Measurements from ENCODE around the gene LSAMP. TPM values are rescaled to one million over a fixed set of nuclear protein-coding genes. Genes with fewer than 3 reads are reported as not detected.

Gene LSAMP
- total and polyA plus RNA-seq, 8 donors, result 17.3 to 28.0 (median 26.0) TPM

DNA sequence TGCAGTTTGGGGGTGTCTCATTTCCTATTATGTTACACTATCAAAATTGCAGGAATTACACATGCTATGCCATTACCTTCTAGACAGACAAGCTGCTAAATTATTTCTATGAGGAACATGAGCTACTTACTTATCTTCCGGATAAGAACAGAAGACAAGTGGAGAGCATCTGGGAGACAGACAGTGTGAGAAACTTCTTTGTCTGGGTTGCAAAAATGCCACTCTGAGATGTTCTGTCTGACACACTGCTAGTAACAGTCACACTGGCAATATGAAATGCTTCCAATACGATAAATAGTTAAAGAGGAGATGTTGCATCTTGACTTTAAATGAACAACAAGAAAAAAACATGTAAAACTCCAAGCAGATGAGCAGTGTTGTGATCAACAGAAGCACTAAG lies 40.1 kb downstream of the LSAMP start:
- ATAC-seq (no peak), DNase-seq (no peak)
- intact Hi-C loops (cut with DNase I), result no loop called here
- no peak overlapping the region for H3K4me3 ChIP-seq
- TF ChIP-seq, protein P1, sequence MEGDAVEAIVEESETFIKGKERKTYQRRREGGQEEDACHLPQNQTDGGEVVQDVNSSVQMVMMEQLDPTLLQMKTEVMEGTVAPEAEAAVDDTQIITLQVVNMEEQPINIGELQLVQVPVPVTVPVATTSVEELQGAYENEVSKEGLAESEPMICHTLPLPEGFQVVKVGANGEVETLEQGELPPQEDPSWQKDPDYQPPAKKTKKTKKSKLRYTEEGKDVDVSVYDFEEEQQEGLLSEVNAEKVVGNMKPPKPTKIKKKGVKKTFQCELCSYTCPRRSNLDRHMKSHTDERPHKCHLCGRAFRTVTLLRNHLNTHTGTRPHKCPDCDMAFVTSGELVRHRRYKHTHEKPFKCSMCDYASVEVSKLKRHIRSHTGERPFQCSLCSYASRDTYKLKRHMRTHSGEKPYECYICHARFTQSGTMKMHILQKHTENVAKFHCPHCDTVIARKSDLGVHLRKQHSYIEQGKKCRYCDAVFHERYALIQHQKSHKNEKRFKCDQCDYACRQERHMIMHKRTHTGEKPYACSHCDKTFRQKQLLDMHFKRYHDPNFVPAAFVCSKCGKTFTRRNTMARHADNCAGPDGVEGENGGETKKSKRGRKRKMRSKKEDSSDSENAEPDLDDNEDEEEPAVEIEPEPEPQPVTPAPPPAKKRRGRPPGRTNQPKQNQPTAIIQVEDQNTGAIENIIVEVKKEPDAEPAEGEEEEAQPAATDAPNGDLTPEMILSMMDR (IDR thresholded peaks at IDR 0.05), result no peak
- H3K27me3 ChIP-seq, result no peaks in the 10 kb centered on the region
- H3K36me3 ChIP-seq, result no peaks in the 10 kb centered on the region
- no peaks in the 10 kb centered on the region for H3K9me3 ChIP-seq
- no peaks in the 10 kb centered on the region for H3K4me1 ChIP-seq
- H3K27ac ChIP-seq, result no peak overlapping the region

DNA sequence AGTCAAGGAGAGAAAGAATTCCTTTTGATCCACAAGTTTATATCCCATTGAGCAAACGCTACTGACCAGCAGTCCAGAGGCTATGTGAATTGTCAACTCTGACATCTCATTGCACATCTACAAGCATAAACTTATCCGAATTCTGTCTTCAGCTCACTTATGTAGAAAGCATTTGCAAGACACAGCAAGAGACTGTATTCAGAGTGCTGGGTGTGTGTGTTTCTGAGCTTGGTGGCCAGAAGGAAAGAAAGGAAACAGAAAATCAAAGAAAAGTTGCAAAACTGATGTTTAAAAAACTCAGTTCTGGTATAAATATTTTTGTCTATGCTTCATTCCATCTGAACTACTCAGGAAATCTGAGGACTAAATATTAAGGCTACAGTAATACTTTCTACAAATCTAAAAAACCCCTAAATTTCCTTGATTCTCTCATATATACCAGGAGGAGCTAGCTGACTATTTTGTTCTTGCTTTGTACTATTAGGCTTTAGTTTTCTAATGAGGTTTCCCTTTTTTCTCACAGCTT lies 45.5 kb downstream of the LSAMP start:
- Histone ChIP-seq H3K9me3 (peaks cover 0 to 2% of the 10 kb centered on the region in 2 donors), H3K36me3 (no peaks in the 10 kb centered on the region), H3K4me3 (no peak overlapping the region), H3K27me3 (no peaks in the 10 kb centered on the region), H3K4me1 (no peaks in the 10 kb centered on the region), H3K27ac (peak overlapping the region in 1 of 2 donors; percentile 19)
- intact Hi-C loops (cut with DNase I), result no loop called here
- ATAC-seq (no peak), DNase-seq (no peak)
- TF ChIP-seq, protein P1 (IDR thresholded peaks at IDR 0.05), result no peak

DNA sequence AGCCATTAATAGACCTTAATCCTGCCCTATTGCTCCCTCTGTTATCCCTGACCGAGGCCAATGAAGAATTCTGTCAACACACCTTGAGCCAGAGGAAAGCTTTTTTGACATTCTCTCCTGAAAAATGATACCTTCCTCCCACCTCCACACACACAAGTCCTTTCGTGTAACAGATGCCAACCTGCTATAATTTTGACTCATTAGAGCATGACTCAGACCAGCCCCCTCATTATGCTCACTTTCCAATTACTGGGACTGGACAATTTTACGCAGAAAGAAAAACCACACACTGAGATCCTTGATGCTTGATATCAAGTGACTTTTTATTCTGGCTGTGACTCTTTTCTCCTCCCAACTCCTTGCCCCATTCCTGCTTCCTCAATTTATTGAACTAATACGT lies 50.9 kb downstream of the LSAMP start:
- TF ChIP-seq, protein P1 (IDR thresholded peaks at IDR 0.05), result no peak
- Histone ChIP-seq H3K36me3 (no peaks in the 10 kb centered on the region), H3K27me3 (no peaks in the 10 kb centered on the region), H3K9me3 (peaks cover 0 to 20% of the 10 kb centered on the region in 2 donors), H3K4me3 (no peak overlapping the region), H3K27ac (no peak overlapping the region), H3K4me1 (no peaks in the 10 kb centered on the region)
- ATAC-seq (no peak), DNase-seq (no peak)
- intact Hi-C loops (cut with DNase I), result no loop called here

DNA sequence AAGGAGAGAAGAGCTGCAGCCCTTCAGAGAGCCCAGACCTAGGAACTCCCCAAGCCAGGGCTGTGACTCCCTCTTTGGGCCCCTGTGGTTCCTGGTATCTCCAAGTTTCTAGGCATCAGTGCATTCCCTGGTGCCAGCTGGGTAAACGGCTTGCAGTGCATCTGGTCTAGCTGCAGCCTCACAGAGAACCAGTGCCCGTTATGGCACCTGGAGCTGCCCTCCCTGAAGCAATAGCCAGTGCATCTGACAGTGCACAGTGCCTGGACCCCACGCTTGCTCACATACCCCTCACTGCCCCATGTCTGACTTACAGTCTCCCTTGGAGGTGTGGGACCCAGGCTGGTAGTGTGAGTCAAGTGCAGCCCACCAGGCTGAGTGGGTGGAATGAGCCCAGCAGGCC lies 52.1 kb downstream of the LSAMP start:
- no peak for ATAC-seq
- peaks cover 0 to 20% of the 10 kb centered on the region in 2 donors for H3K9me3 ChIP-seq
- no peak overlapping the region for H3K27ac ChIP-seq
- intact Hi-C loops (cut with DNase I), result no loop called here
- no peaks in the 10 kb centered on the region for H3K27me3 ChIP-seq
- TF ChIP-seq, protein P1 (IDR thresholded peaks at IDR 0.05), result no peak
- H3K4me3 ChIP-seq, result no peak overlapping the region
- H3K36me3 ChIP-seq, result no peaks in the 10 kb centered on the region
- H3K4me1 ChIP-seq, result no peaks in the 10 kb centered on the region
- peak in 1 of 4 donors; percentile 26 for DNase-seq

DNA sequence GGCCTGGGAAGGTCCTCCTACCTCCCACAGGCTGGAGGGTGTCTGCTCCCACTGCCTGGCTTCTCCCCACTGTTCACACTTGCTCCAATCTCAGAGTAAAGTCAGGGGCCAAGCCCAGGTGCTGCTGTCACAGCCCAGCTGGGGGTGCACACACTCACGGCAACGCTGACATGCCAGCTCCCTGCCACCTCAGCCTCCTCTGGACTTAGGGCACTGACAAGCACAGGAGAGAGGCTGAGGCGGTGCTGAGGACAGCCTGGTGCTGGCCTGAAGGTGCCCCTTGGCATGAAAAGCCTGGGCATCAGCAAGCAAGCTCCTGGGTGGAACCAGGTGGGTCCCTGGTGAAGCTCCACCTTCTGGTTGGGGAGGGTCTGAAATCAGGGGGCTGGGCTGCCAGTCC lies 53.0 kb downstream of the LSAMP start:
- intact Hi-C loops (cut with DNase I), result no loop called here
- ATAC-seq (no peak), DNase-seq (peak in 1 of 4 donors; percentile 47)
- Histone ChIP-seq H3K4me1 (no peaks in the 10 kb centered on the region), H3K27ac (no peak overlapping the region), H3K4me3 (no peak overlapping the region), H3K36me3 (no peaks in the 10 kb centered on the region), H3K9me3 (peaks cover 0 to 20% of the 10 kb centered on the region in 2 donors), H3K27me3 (no peaks in the 10 kb centered on the region)
- TF ChIP-seq, protein P1 (IDR thresholded peaks at IDR 0.05), result no peak

Data from left lung (tissue), 10 donors.